ENCODE measurements around the gene PRDM2.

GRCh38 chr1:13780780-13781179, 80.8 kb downstream of the PRDM2 start:
- TF ChIP-seq CTCF (IDR thresholded peaks at IDR 0.05) (no peak), POLR2A (IDR thresholded peaks at IDR 0.05) (no peak)

Data from suprapubic skin (tissue), 3 donors.